Ovary (tissue), 9 donors: ENCODE data around the gene SLIT1. TPM values are rescaled to one million over a fixed set of nuclear protein-coding genes. Genes with fewer than 3 reads are reported as not detected.

Source experiments
- DNase-seq, 5 donors: peaks; one replicate each; pipeline ENCODE4 v3.0.0-alpha.2; 2019 to 2020
- H3K27ac ChIP-seq, 2 donors: fragments of 200-600 bp; one replicate each; pipeline versions ENCODE4 v1.5.1 to v1.8.0; 2019 to 2022
- H3K27me3 ChIP-seq: fragments of 200-600 bp; one replicate; pipeline ENCODE4 v1.8.0; 2022
- H3K36me3 ChIP-seq: fragments of 200-600 bp; sonication (generic); one replicate; pipeline ENCODE4 v1.5.1; 2019
- H3K4me1 ChIP-seq: one replicate; pipeline ENCODE4 v1.8.1; 2013; ENCODE audit warnings: mild to moderate bottlenecking, moderate library complexity; ENCODE audit not compliant: insufficient read depth
- H3K4me3 ChIP-seq: fragments of 200-600 bp; sonication (generic); one replicate; pipeline ENCODE4 v1.5.1; 2017
- H3K9me3 ChIP-seq, 2 donors: fragments of 200-600 bp in 1 of 2; sonication (generic) in 1 of 2; one replicate each; pipeline versions ENCODE4 v1.5.1 to v1.8.1; 2013 to 2019; ENCODE audit warnings: mild to moderate bottlenecking in 1 of 2, moderate library complexity in 1 of 2
- CTCF ChIP-seq, 3 donors: fragments of 450-650 bp in 2 of 3; fragments of 200-600 bp in 1 of 3; IDR thresholded peaks; one replicate each; pipeline versions ENCODE4 v1.5.1 to v1.8.0; 2016 to 2022; ENCODE audit warnings: antibody characterized with exemption in 3 of 3, mild to moderate bottlenecking in 1 of 3
- EP300 ChIP-seq: sonication (generic); formaldehyde crosslinking; IDR thresholded peaks from one replicate; pipeline ENCODE4 v1.6.1; 2017; ENCODE audit warnings: antibody characterized with exemption
- POLR2A ChIP-seq: fragments of 450-650 bp; IDR thresholded peaks from one replicate; pipeline ENCODE4 v1.6.1; 2017; ENCODE audit warnings: antibody characterized with exemption, mild to moderate bottlenecking, moderate library complexity
- WGBS, 3 donors: extraction: QIAGEN DNeasy Blood & Tissue Kit in 1 of 3; methylation state at CpG; one replicate each; pipeline versions ENCODE4 v1.1.5 to v1.1.7; 2013 to 2017; 5-methylcytosine and 5-hydroxymethylcytosine counted together
- intact Hi-C, 4 donors: fragments of 100-400 bp; cut with DNase I; formaldehyde crosslinking; loops; one replicate each; pipeline versions ENCODE4 v1.11.0 to v1.15.1; 2022 to 2023
- polyA plus RNA-seq, 2 donors: library from polyadenylated mRNA; stranded (reverse); fragments of 200-250 nt in 1 of 2; fragments of 350-450 nt in 1 of 2; fragmentation: Illumina TruSeq in 1 of 2; extraction: RNeasy Lipid Tissue Mini Kit (QIAGEN cat#74804) in 1 of 2; gene quantifications; one replicate each; pipeline ENCODE4 v1.2.3, GENCODE V29; 2013 to 2014
- total RNA-seq, 7 donors: library from RNA; depleted of rRNA in 2 of 7; stranded (reverse); fragments of >200 nt in 2 of 7; fragmentation: NEBNext Ultra II Directional in 3 of 7; extraction: Animal tissue kit (Norgen Biotek cat#: 25700) in 3 of 7; gene quantifications; one replicate each; pipeline versions ENCODE4 v1.1.0 to v1.2.4, GENCODE V29; 2016 to 2023
- donor health status: DM: no; HTN: no; CAD: no; lungs with moderate emphysema.
- donor health status: DM: no; HTN: no; CAD: no.
- donor health status: Bipolar disorder and iron deficiency.
- donor health status: DM: yes; HTN: yes; CAD: no.
- donor health status: DM: no; HTN: no; CAD: no.
- donor health status: DM: yes; HTN: yes; CAD: no.

SLIT1 gene
- total and polyA plus RNA-seq, 9 donors, result under 0.01 to 0.62 (median 0.25) TPM

- no peaks in the 10 kb centered on the region for H3K9me3 ChIP-seq
- intact Hi-C loops, result no loop called here
- H3K27ac ChIP-seq, result no peak overlapping the region
- no peak for DNase-seq
- H3K4me1 ChIP-seq, result no peaks in the 10 kb centered on the region
- 61 to 82% (median 62%) methylated on average over 2 of the region's 2 CpGs for whole genome bisulfite sequencing, 3 donors
- no peaks in the 10 kb centered on the region for H3K36me3 ChIP-seq
- no peak overlapping the region for H3K4me3 ChIP-seq
- TF ChIP-seq POLR2A, result no peak
- TF ChIP-seq CTCF (IDR thresholded peaks at IDR 0.05), result no peak
- no peak for TF ChIP-seq EP300
- H3K27me3 ChIP-seq, result no peaks in the 10 kb centered on the region
These were observed 69.9 kb downstream of the SLIT1 start for GRCh38 chr10:97115846-97116245.

GRCh38 chr10:97111615-97112014 is 74.1 kb downstream of the SLIT1 start:
- H3K4me3 ChIP-seq, result no peak overlapping the region
- no peak overlapping the region for H3K27ac ChIP-seq
- WGBS, 3 donors, result 57 to 66% (median 66%) methylated on average over 11 of the region's 11 CpGs
- no peaks in the 10 kb centered on the region for H3K4me1 ChIP-seq
- H3K27me3 ChIP-seq, result no peaks in the 10 kb centered on the region
- intact Hi-C loops, result no loop called here
- no peaks in the 10 kb centered on the region for H3K9me3 ChIP-seq
- TF ChIP-seq POLR2A (no peak), EP300 (no peak), CTCF (IDR thresholded peaks at IDR 0.05) (no peak)
- no peak for DNase-seq
- H3K36me3 ChIP-seq, result no peaks in the 10 kb centered on the region

GRCh38 chr10:97109547-97109946 is 76.2 kb downstream of the SLIT1 start:
- Histone ChIP-seq H3K4me1 (no peaks in the 10 kb centered on the region), H3K27me3 (no peaks in the 10 kb centered on the region), H3K4me3 (no peak overlapping the region), H3K9me3 (no peaks in the 10 kb centered on the region), H3K27ac (no peak overlapping the region), H3K36me3 (no peaks in the 10 kb centered on the region)
- 53 to 67% (median 54%) methylated on average over 6 of the region's 6 CpGs for WGBS, 3 donors
- intact Hi-C loops, result no loop called here
- no peak for TF ChIP-seq CTCF (IDR thresholded peaks at IDR 0.05)
- TF ChIP-seq EP300, result no peak
- no peak for TF ChIP-seq POLR2A
- no peak for DNase-seq

GRCh38 chr10:97107551-97107950 is 78.2 kb downstream of the SLIT1 start:
- DNase-seq, result no peak
- no peaks in the 10 kb centered on the region for H3K27me3 ChIP-seq
- H3K36me3 ChIP-seq, result no peaks in the 10 kb centered on the region
- WGBS, 3 donors, result 42 to 69% (median 57%) methylated on average over 4 to 5 of the region's 5 CpGs
- intact Hi-C loops, result no loop called here
- H3K4me3 ChIP-seq, result no peak overlapping the region
- no peaks in the 10 kb centered on the region for H3K9me3 ChIP-seq
- TF ChIP-seq POLR2A (no peak), EP300 (no peak), CTCF (IDR thresholded peaks at IDR 0.05) (no peak)
- H3K27ac ChIP-seq, result no peak overlapping the region
- H3K4me1 ChIP-seq, result no peaks in the 10 kb centered on the region

GRCh38 chr10:97106207-97106606 is 79.6 kb downstream of the SLIT1 start:
- Histone ChIP-seq H3K4me3 (no peak overlapping the region), H3K27me3 (no peaks in the 10 kb centered on the region), H3K9me3 (no peaks in the 10 kb centered on the region), H3K36me3 (no peaks in the 10 kb centered on the region), H3K27ac (no peak overlapping the region), H3K4me1 (no peaks in the 10 kb centered on the region)
- DNase-seq, result no peak
- intact Hi-C loops, result no loop called here
- no peak for TF ChIP-seq CTCF (IDR thresholded peaks at IDR 0.05)
- no peak for TF ChIP-seq POLR2A
- no peak for TF ChIP-seq EP300
- 68 to 73% (median 73%) methylated on average over 6 of the region's 6 CpGs for WGBS, 3 donors
